DOHH2 (cell line): ENCODE data around the gene STARD13.

ENCODE experiments used
- H3F3A ChIP-seq: fragments of 200-600 bp; sonication (generic), shearing (Covaris generic); 2 replicates; pipeline ENCODE4 v1.6.0; 2016; ENCODE audit warnings: antibody characterized with exemption, mild to moderate bottlenecking; ENCODE audit not compliant: control insufficient read depth, insufficient read depth
- H3K27ac ChIP-seq: fragments of 200-600 bp; sonication (generic); 2 replicates; pipeline ENCODE4 v1.5.1; 2014; ENCODE audit warnings: low read depth, mild to moderate bottlenecking, low read length, moderate library complexity
- H3K27me3 ChIP-seq: fragments of 200-600 bp; sonication (generic); 2 replicates; pipeline ENCODE4 v1.6.1; 2014; ENCODE audit warnings: mild to moderate bottlenecking, low read length, mixed read lengths; ENCODE audit not compliant: control insufficient read depth
- H3K36me3 ChIP-seq: fragments of 200-600 bp; sonication (generic); 2 replicates; pipeline ENCODE4 v1.6.1; 2014; ENCODE audit warnings: mild to moderate bottlenecking, low read length, moderate library complexity, mixed read lengths; ENCODE audit not compliant: control insufficient read depth
- H3K4me1 ChIP-seq: fragments of 200-600 bp; sonication (generic); 2 replicates; pipeline ENCODE4 v1.6.1; 2014; ENCODE audit warnings: mild to moderate bottlenecking, low read length, mixed read lengths; ENCODE audit not compliant: control insufficient read depth
- H3K4me2 ChIP-seq: fragments of 200-600 bp; sonication (generic); 2 replicates; pipeline ENCODE4 v1.6.0; 2014; ENCODE audit warnings: mild to moderate bottlenecking, low read length, moderate library complexity
- H3K4me3 ChIP-seq: fragments of 200-600 bp; sonication (generic); 2 replicates; pipeline ENCODE4 v1.5.1; 2014; ENCODE audit warnings: mild to moderate bottlenecking, low read length, mixed read lengths
- H3K79me2 ChIP-seq: fragments of 200-600 bp; sonication (generic); 2 replicates; pipeline ENCODE4 v1.6.1; 2014; ENCODE audit warnings: mild to moderate bottlenecking, low read length, mixed read lengths; ENCODE audit not compliant: control insufficient read depth
- H3K9me2 ChIP-seq: fragments of 200-600 bp; sonication (generic); replicated peaks from 2 replicates; pipeline ENCODE4 v1.6.1; 2014; ENCODE audit warnings: mild to moderate bottlenecking, low read length, mixed read lengths; ENCODE audit not compliant: control insufficient read depth
- H3K9me3 ChIP-seq: fragments of 200-600 bp; sonication (generic); 2 replicates; pipeline ENCODE4 v1.6.1; 2014; ENCODE audit warnings: antibody characterized with exemption, low read length, mixed read lengths; ENCODE audit not compliant: control insufficient read depth, insufficient read depth
- H4K20me1 ChIP-seq: fragments of 200-600 bp; sonication (generic); 2 replicates; pipeline ENCODE4 v1.6.0; 2014; ENCODE audit warnings: low read depth, mild to moderate bottlenecking, antibody characterized with exemption, low read length, moderate library complexity; ENCODE audit not compliant: control insufficient read depth, insufficient read depth
- CTCF ChIP-seq: fragments of 200-600 bp; sonication (generic); IDR thresholded peaks from one replicate; pipeline ENCODE4 v1.5.1; 2014; ENCODE audit warnings: antibody characterized with exemption, mild to moderate bottlenecking, low read depth, low read length; ENCODE audit not compliant: poor library complexity, severe bottlenecking
- EZH2phosphoT487 ChIP-seq: fragments of 200-600 bp; sonication (generic); IDR thresholded peaks from 2 replicates; pipeline ENCODE4 v1.6.1; 2017; ENCODE audit warnings: borderline replicate concordance, mild to moderate bottlenecking, antibody characterized with exemption, low read length, moderate library complexity, mixed read lengths

The STARD13 gene

GRCh38 chr13:33081666-33082065 is 203.9 kb downstream of the STARD13 start:
- Histone ChIP-seq H4K20me1 (no peaks in the 10 kb centered on the region), H3K4me2 (no peak overlapping the region), H3F3A (no peaks in the 10 kb centered on the region), H3K4me3 (no peak overlapping the region), H3K9me2 (no peaks in the 10 kb centered on the region), H3K27me3 (no peaks in the 10 kb centered on the region), H3K4me1 (no peaks in the 10 kb centered on the region), H3K36me3 (no peaks in the 10 kb centered on the region), H3K27ac (no peak overlapping the region), H3K79me2 (no peaks in the 10 kb centered on the region), H3K9me3 (no peaks in the 10 kb centered on the region)
- TF ChIP-seq CTCF (no peak), EZH2phosphoT487 (no peak)

- H3K27me3 ChIP-seq = no peaks in the 10 kb centered on the region
- no peak overlapping the region for H3K4me2 ChIP-seq
- no peak overlapping the region for H3K4me3 ChIP-seq
- TF ChIP-seq CTCF = no peak
- no peak for TF ChIP-seq EZH2phosphoT487
- no peaks in the 10 kb centered on the region for H3K9me3 ChIP-seq
- H3K4me1 ChIP-seq = no peaks in the 10 kb centered on the region
- no peaks in the 10 kb centered on the region for H3K36me3 ChIP-seq
- H4K20me1 ChIP-seq = no peaks in the 10 kb centered on the region
- no peaks in the 10 kb centered on the region for H3K79me2 ChIP-seq
- no peaks in the 10 kb centered on the region for H3F3A ChIP-seq
- no peaks in the 10 kb centered on the region for H3K9me2 ChIP-seq
- no peak overlapping the region for H3K27ac ChIP-seq
Observed at GRCh38 chr13:33080972-33081590, 204.5 kb downstream of the STARD13 start.

- no peaks in the 10 kb centered on the region for H3K27me3 ChIP-seq
- H4K20me1 ChIP-seq = no peaks in the 10 kb centered on the region
- no peak overlapping the region for H3K27ac ChIP-seq
- TF ChIP-seq EZH2phosphoT487 = no peak
- TF ChIP-seq CTCF = no peak
- H3K79me2 ChIP-seq = no peaks in the 10 kb centered on the region
- H3F3A ChIP-seq = no peaks in the 10 kb centered on the region
- no peaks in the 10 kb centered on the region for H3K9me2 ChIP-seq
- H3K9me3 ChIP-seq = no peaks in the 10 kb centered on the region
- H3K4me1 ChIP-seq = no peaks in the 10 kb centered on the region
- no peak overlapping the region for H3K4me3 ChIP-seq
- no peak overlapping the region for H3K4me2 ChIP-seq
- no peaks in the 10 kb centered on the region for H3K36me3 ChIP-seq
Observed at GRCh38 chr13:33079960-33080359, 205.6 kb downstream of the STARD13 start.
